Kasumi-1 (cell line): ENCODE measurements around the gene NOD2.

Experiments used
- DNase-seq, 2 experiments: peaks; one replicate each; lab custom pipeline; 2025; lab: John Stamatoyannopoulos, UW

The NOD2 gene

GRCh38 chr16:50717494-50717893 lies 24.1 kb downstream of the NOD2 start:
- no peak for DNase-seq

GRCh38 chr16:50718061-50718760 lies 24.8 kb downstream of the NOD2 start:
- DNase-seq: no peak

- no peak for DNase-seq
Observed at GRCh38 chr16:50718761-50719400, 25.5 kb downstream of the NOD2 start.

- peak; percentile 21 to 30 for DNase-seq
Observed at GRCh38 chr16:50719401-50720337, 26.3 kb downstream of the NOD2 start.

- DNase-seq: no peak
Observed at GRCh38 chr16:50721549-50722404, 28.4 kb downstream of the NOD2 start.

- DNase-seq: no peak
Observed at GRCh38 chr16:50722405-50722737, 29.0 kb downstream of the NOD2 start.

- DNase-seq: no peak
Observed at GRCh38 chr16:50722960-50723359, 29.6 kb downstream of the NOD2 start.

- no peak for DNase-seq
Observed at GRCh38 chr16:50724306-50724705, 30.9 kb downstream of the NOD2 start.

GRCh38 chr16:50731130-50731988 lies 38.0 kb downstream of the NOD2 start:
- no peak for DNase-seq

- no peak for DNase-seq
Observed at GRCh38 chr16:50731989-50732832, 38.8 kb downstream of the NOD2 start.

- no peak for DNase-seq
Observed at GRCh38 chr16:50733468-50733867, 40.1 kb downstream of the NOD2 start.

- DNase-seq: peak; percentile 16 to 38
Observed at GRCh38 chr16:50735629-50736122, 42.3 kb downstream of the NOD2 start.

- DNase-seq: no peak
Observed at GRCh38 chr16:50736448-50736847, 43.0 kb downstream of the NOD2 start.

- DNase-seq: no peak
Observed at GRCh38 chr16:50737420-50737959, 44.1 kb downstream of the NOD2 start.

GRCh38 chr16:50739031-50739430 lies 45.6 kb downstream of the NOD2 start:
- DNase-seq: no peak

GRCh38 chr16:50740736-50741135 lies 47.3 kb downstream of the NOD2 start:
- no peak for DNase-seq

GRCh38 chr16:50741225-50741780 lies 47.9 kb downstream of the NOD2 start:
- DNase-seq: peak in 1 of 2 experiments; percentile 11

- peak; percentile 98 to 99 for DNase-seq
Observed at GRCh38 chr16:50741781-50742575, 48.6 kb downstream of the NOD2 start, which contains the start of gene CYLD. TSS of gene CYLD (plus strand) at chr16:50742086. CDS start at chr16:50749699, 7,613 bp downstream.
